NB4 (cell line): ENCODE measurements around the gene GRM8.

Source experiments
- CTCF ChIP-seq: IDR thresholded peaks from one replicate; pipeline ENCODE4 v1.5.1; 2012; ENCODE audit warnings: low read depth, low read length
- POLR2A ChIP-seq: IDR thresholded peaks from 2 replicates; pipeline ENCODE4 v1.6.1; 2011; ENCODE audit warnings: mild to moderate bottlenecking; ENCODE audit not compliant: insufficient read length; ENCODE audit errors: extremely low read depth

GRCh38 chr7:127221731-127222130, 31.0 kb downstream of the GRM8 start:
- TF ChIP-seq CTCF (no peak), POLR2A (no peak)
